Esophagus muscularis mucosa (tissue), 4 donors: ENCODE measurements around the gene POLR3GL. TPM values are rescaled to one million over a fixed set of nuclear protein-coding genes. Genes with fewer than 3 reads are reported as not detected.
A peak's percentile ranks its signal among the peaks of the same experiment; 100 is the strongest.

Source experiments
- DNase-seq: peaks from one replicate; pipeline ENCODE4 v3.0.0-alpha.2; 2017; ENCODE audit errors: extremely low spot score
- H3K27ac ChIP-seq, 4 donors: fragments of 200-600 bp; sonication (generic); replicated peaks in 1 of 4; 1 replicate in 3 of 4; 2 replicates in 1 of 4; pipeline ENCODE4 v1.5.1; 2016 to 2019; ENCODE audit warnings: mild to moderate bottlenecking in 1 of 4
- H3K27me3 ChIP-seq, 4 donors: fragments of 200-600 bp; sonication (generic); one replicate each; pipeline versions ENCODE4 v1.5.1 to v1.6.0; 2016 to 2019
- H3K36me3 ChIP-seq, 4 donors: fragments of 200-600 bp; sonication (generic); one replicate each; pipeline ENCODE4 v1.5.1; 2016 to 2019
- H3K4me1 ChIP-seq, 4 donors: fragments of 200-600 bp; sonication (generic); one replicate each; pipeline ENCODE4 v1.5.1; 2016 to 2019
- H3K4me3 ChIP-seq, 4 donors: fragments of 200-600 bp; sonication (generic); 1 replicate in 2 of 4; 2 replicates in 2 of 4; pipeline ENCODE4 v1.5.1; 2016 to 2019; ENCODE audit warnings: mild to moderate bottlenecking in 4 of 4, moderate library complexity in 1 of 4
- H3K9me3 ChIP-seq, 4 donors: fragments of 200-600 bp; sonication (generic); 1 replicate in 3 of 4; 2 replicates in 1 of 4; pipeline ENCODE4 v1.5.1; 2016 to 2019
- CTCF ChIP-seq, 3 experiments: fragments of 200-600 bp in 2 of 3; fragments of 450-650 bp in 1 of 3; sonication (generic) in 2 of 3; IDR thresholded peaks; one replicate each; pipeline ENCODE4 v1.5.1; 2017 to 2019; ENCODE audit warnings: antibody characterized with exemption in 3 of 3, mild to moderate bottlenecking in 2 of 3, moderate library complexity in 1 of 3
- EP300 ChIP-seq: sonication (generic); formaldehyde crosslinking; IDR thresholded peaks from one replicate; pipeline ENCODE4 v1.6.1; 2017; ENCODE audit warnings: antibody characterized with exemption
- POLR2A ChIP-seq: fragments of 450-650 bp; IDR thresholded peaks from one replicate; pipeline ENCODE4 v1.6.1; 2017; ENCODE audit warnings: antibody characterized with exemption, moderate library complexity, mild to moderate bottlenecking, low read depth
- POLR2AphosphoS5 ChIP-seq, 2 donors: sonication (generic); formaldehyde crosslinking; IDR thresholded peaks; one replicate each; pipeline ENCODE4 v1.6.1; 2017; ENCODE audit warnings: antibody characterized with exemption in 2 of 2
- WGBS: methylation state at CpG from one replicate; pipeline ENCODE4 v1.1.5; 2018; 5-methylcytosine and 5-hydroxymethylcytosine counted together
- intact Hi-C: fragments of 100-400 bp; cut with DNase I; formaldehyde crosslinking; loops from one replicate; pipeline ENCODE4 v1.15.1; 2023
- total RNA-seq, 4 donors: library from RNA; depleted of rRNA; stranded (reverse); fragments of >200 nt; gene quantifications; one replicate each; pipeline versions ENCODE4 v1.1.0 to v1.2.1, GENCODE V29; 2016

POLR3GL gene
- total RNA-seq, 4 donors from 2014 or later = 29.0 to 41.5 (median 35.5) TPM

GRCh38 chr1:145947551-145947950 is 16.9 kb upstream of the POLR3GL start:
- WGBS = 78% methylated on average over 4 of the region's 4 CpGs

GRCh38 chr1:145949219-145949618 is 15.3 kb upstream of the POLR3GL start:
- DNase-seq = no peak
- Histone ChIP-seq H3K9me3 (no peaks in the 10 kb centered on the region), H3K27ac (peak overlapping the region in 1 of 4 donors; percentile 47), H3K27me3 (no peaks in the 10 kb centered on the region), H3K4me1 (peaks cover 21 to 63% (median 44%) of the 10 kb centered on the region in 4 donors), H3K4me3 (no peak overlapping the region), H3K36me3 (peaks cover 0 to 34% (median 23%) of the 10 kb centered on the region in 4 donors)
- TF ChIP-seq CTCF (IDR thresholded peaks at IDR 0.05) (no peak), POLR2A (no peak), POLR2AphosphoS5 (IDR thresholded peaks at IDR 0.05) (peak; percentile 43 to 58), EP300 (peak; percentile 42)
- intact Hi-C loops = no loop called here
- 95% methylated on average over 4 of the region's 4 CpGs for WGBS

More at GRCh38 chr1:145947551-145947950, 16.9 kb upstream of the POLR3GL start:
- no peak overlapping the region for H3K27ac ChIP-seq
- H3K4me1 ChIP-seq = peaks cover 16 to 52% (median 32%) of the 10 kb centered on the region in 4 donors
- H3K36me3 ChIP-seq = peaks cover 2 to 50% (median 31%) of the 10 kb centered on the region in 4 donors
- H3K4me3 ChIP-seq = no peak overlapping the region
- TF ChIP-seq POLR2AphosphoS5 (IDR thresholded peaks at IDR 0.05) (no peak), POLR2A (no peak), EP300 (no peak)
- H3K27me3 ChIP-seq = no peaks in the 10 kb centered on the region
- H3K9me3 ChIP-seq = no peaks in the 10 kb centered on the region
- DNase-seq = no peak
- intact Hi-C loops = no loop called here

- no peaks in the 10 kb centered on the region for H3K27me3 ChIP-seq
- intact Hi-C loops = no loop called here
- H3K4me3 ChIP-seq = no peak overlapping the region
- no peak overlapping the region for H3K27ac ChIP-seq
- TF ChIP-seq POLR2A = no peak
- no peak for TF ChIP-seq EP300
- TF ChIP-seq CTCF (IDR thresholded peaks at IDR 0.05) = no peak
- TF ChIP-seq POLR2AphosphoS5 (IDR thresholded peaks at IDR 0.05) = no peak
- peaks cover 39 to 86% (median 67%) of the 10 kb centered on the region in 4 donors for H3K4me1 ChIP-seq
- no peaks in the 10 kb centered on the region for H3K9me3 ChIP-seq
- peaks cover 0 to 19% (median 12%) of the 10 kb centered on the region in 4 donors for H3K36me3 ChIP-seq
- DNase-seq = no peak
- 83% methylated on average over 1 of the region's 1 CpG for WGBS
These were observed 13.0 kb upstream of the POLR3GL start for GRCh38 chr1:145951526-145951925.

- Histone ChIP-seq H3K9me3 (no peaks in the 10 kb centered on the region), H3K4me1 (peaks cover 39 to 81% (median 72%) of the 10 kb centered on the region in 4 donors), H3K27ac (peak overlapping the region in 2 of 4 donors; percentile 52 to 98), H3K4me3 (no peak overlapping the region), H3K36me3 (peaks cover 0 to 5% (median 2%) of the 10 kb centered on the region in 4 donors), H3K27me3 (no peaks in the 10 kb centered on the region)
- 98% methylated on average over 3 of the region's 3 CpGs for WGBS
- no peak for DNase-seq
- TF ChIP-seq POLR2AphosphoS5 (IDR thresholded peaks at IDR 0.05) = no peak
- TF ChIP-seq CTCF (IDR thresholded peaks at IDR 0.05) = no peak
- no peak for TF ChIP-seq POLR2A
- no peak for TF ChIP-seq EP300
- intact Hi-C loops = no loop called here
These were observed 11.6 kb upstream of the POLR3GL start for GRCh38 chr1:145952903-145953302.

- Histone ChIP-seq H3K27ac (peak overlapping the region; percentile 4 to 98 (median 38)), H3K4me3 (no peak overlapping the region), H3K27me3 (no peaks in the 10 kb centered on the region), H3K9me3 (no peaks in the 10 kb centered on the region), H3K4me1 (peaks cover 43 to 80% (median 74%) of the 10 kb centered on the region in 4 donors), H3K36me3 (peaks cover 0 to 4% (median 2%) of the 10 kb centered on the region in 4 donors)
- TF ChIP-seq EP300 = no peak
- no peak for TF ChIP-seq POLR2AphosphoS5 (IDR thresholded peaks at IDR 0.05)
- TF ChIP-seq POLR2A = no peak
- no peak for TF ChIP-seq CTCF (IDR thresholded peaks at IDR 0.05)
- 78% methylated on average over 6 of the region's 6 CpGs for WGBS
- intact Hi-C loops = no loop called here
- no peak for DNase-seq
These were observed 10.6 kb upstream of the POLR3GL start for GRCh38 chr1:145953861-145954260.
